Measurements from ENCODE around the gene TPCN2.

TPCN2 gene

GRCh38 chr11:69059985-69060384 lies 11.3 kb downstream of the TPCN2 start:
- TF ChIP-seq CTCF (IDR thresholded peaks at IDR 0.05; ENCODE audit: low read depth, low read length) = no peak
- in situ Hi-C loops (cut with HindIII; ENCODE audit: low sequenced_read_pairs) = no loop called here
- no peak overlapping the region for H3K4me3 ChIP-seq (ENCODE audit: low read depth, low read length)
- DNase-seq (ENCODE audit: low read depth, low spot score) = no peak

- in situ Hi-C loops (cut with HindIII; ENCODE audit: low sequenced_read_pairs) = no loop called here
- no peak for DNase-seq (ENCODE audit: low read depth, low spot score)
- TF ChIP-seq CTCF (IDR thresholded peaks at IDR 0.05; ENCODE audit: low read depth, low read length) = no peak
- no peak overlapping the region for H3K4me3 ChIP-seq (ENCODE audit: low read depth, low read length)
Observed at GRCh38 chr11:69060806-69061712, 12.3 kb downstream of the TPCN2 start.

GRCh38 chr11:69061713-69062053 lies 13.0 kb downstream of the TPCN2 start:
- in situ Hi-C loops (cut with HindIII; ENCODE audit: low sequenced_read_pairs) = no loop called here
- TF ChIP-seq CTCF (IDR thresholded peaks at IDR 0.05; ENCODE audit: low read depth, low read length) = no peak
- no peak for DNase-seq (ENCODE audit: low read depth, low spot score)
- H3K4me3 ChIP-seq (ENCODE audit: low read depth, low read length) = no peak overlapping the region

- H3K4me3 ChIP-seq (ENCODE audit: low read depth, low read length) = no peak overlapping the region
- TF ChIP-seq CTCF (IDR thresholded peaks at IDR 0.05; ENCODE audit: low read depth, low read length) = no peak
- DNase-seq (ENCODE audit: low read depth, low spot score) = no peak
- in situ Hi-C loops (cut with HindIII; ENCODE audit: low sequenced_read_pairs) = no loop called here
Observed at GRCh38 chr11:69062169-69062855, 13.6 kb downstream of the TPCN2 start.

GRCh38 chr11:69062873-69063651 lies 14.3 kb downstream of the TPCN2 start:
- DNase-seq (ENCODE audit: low read depth, low spot score) = no peak
- TF ChIP-seq CTCF (IDR thresholded peaks at IDR 0.05; ENCODE audit: low read depth, low read length) = no peak
- in situ Hi-C loops (cut with HindIII; ENCODE audit: low sequenced_read_pairs) = no loop called here
- no peak overlapping the region for H3K4me3 ChIP-seq (ENCODE audit: low read depth, low read length)

- in situ Hi-C loops (cut with HindIII; ENCODE audit: low sequenced_read_pairs) = no loop called here
- no peak for TF ChIP-seq CTCF (IDR thresholded peaks at IDR 0.05; ENCODE audit: low read depth, low read length)
- no peak overlapping the region for H3K4me3 ChIP-seq (ENCODE audit: low read depth, low read length)
- no peak for DNase-seq (ENCODE audit: low read depth, low spot score)
Observed at GRCh38 chr11:69063652-69064260, 15.0 kb downstream of the TPCN2 start.

Data from astrocyte of the spinal cord (primary cell).